Measurements from ENCODE around the gene CLSTN2. TPM values are rescaled to one million over a fixed set of nuclear protein-coding genes. Genes with fewer than 3 reads are reported as not detected.

The CLSTN2 gene
- total RNA-seq, 1 donor from 2014 or later, result 0.17 TPM

DNA sequence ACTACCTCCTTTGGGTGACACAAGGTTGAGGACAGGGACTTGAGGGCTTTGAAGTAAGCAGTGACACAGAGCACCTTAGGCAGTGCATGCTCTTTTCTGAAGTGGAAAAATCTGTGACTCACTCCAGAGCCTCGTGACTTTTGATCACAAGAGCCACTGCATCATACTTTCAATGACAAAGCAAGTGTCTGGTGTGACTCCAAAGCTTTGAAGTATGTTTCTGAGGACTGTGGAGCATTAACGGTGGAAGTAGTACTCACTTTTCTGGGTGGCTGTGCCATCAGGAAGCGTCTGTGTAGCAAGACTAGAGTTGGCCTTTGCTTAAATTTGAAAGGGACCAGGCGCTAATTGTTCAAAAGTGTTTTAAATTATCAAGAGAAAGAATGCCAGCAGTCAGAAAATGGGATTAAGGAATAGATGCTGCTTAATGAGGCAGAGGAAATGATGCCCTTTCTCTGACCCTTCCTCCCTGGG lies 532.2 kb downstream of the CLSTN2 start:
- DNase-seq, result no peak

DNA sequence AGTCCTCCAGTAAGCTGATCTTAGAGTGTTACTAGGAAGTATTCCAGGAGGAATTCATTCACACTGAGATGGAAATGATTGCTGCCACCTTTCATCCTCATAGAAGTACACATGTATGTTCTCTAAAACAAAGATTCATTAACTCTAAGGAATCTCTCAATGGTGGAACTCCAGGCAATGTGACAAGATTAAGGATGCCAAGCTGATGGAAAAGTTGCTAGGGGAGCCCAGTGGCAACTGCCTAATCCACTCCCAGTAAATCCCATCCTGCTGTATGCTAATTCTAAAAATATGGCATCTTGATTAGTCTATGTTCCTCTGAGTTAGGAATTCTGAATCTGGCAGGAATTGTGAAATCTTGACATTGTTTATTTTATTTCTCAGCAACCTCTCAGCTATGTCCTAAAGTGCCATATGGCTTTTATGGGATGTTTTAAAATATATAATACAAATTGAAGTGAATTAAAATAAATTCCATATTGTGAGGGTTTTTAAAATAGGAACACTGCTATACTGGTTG lies 532.9 kb downstream of the CLSTN2 start:
- DNase-seq, result no peak

DNA sequence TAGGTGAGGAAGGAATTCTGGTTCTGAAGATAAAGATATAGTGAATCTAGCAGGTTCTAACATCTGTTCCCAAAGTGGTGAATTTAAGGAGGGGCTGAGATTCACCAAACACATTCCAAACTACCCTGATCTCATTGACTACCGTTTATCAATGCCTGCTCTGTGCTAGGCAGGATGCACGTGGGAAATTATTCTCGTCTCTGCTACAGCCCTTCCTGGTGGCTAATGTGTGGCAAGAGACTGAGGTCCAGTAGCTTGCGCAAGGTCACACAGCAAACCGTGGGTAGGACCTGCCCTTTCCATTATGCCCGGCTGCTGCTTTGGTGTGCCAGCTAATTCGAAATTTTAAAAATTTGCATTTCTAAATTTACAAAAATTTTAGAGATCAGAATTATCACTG lies 533.4 kb downstream of the CLSTN2 start:
- no peak for DNase-seq

DNA sequence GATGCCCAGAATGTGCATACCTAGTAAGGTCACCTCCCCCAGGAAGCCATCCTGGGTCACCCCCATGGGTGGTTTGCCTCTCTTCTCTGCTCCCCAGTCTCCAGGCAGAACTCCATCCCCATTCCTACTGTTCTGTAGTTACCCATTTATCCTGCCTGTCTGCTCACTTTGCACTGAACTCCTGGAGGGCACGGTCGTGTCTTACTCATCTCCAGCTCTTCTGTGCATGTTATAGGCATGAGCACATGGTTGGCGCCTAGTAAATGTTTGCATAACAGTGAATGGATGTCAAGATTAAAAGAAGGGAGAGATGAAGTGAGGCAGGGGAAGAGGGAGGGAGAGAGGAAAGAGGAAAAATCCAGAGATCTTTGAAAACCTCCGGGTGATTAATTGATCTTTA lies 534.5 kb downstream of the CLSTN2 start:
- DNase-seq, result no peak

DNA sequence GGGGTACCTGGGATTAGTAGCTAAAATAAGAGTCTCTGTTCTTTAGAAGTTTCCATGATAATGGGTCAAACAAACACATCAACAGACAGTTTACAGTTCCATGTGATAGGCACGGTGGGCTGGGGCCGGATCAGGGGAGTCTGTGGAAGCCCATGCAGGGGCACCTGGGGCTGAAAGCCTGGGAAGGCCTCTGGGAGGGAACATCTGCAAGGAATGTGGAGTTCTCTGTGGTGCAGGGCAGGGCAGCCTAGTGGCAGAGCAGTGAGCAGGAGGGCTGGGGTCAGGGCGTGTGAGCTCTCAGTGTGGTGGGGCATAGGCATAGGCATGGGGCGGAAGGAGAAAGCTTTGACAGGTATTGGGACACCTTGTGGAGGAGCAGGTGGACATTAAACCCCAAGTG lies 535.2 kb downstream of the CLSTN2 start:
- no peak for DNase-seq

DNA sequence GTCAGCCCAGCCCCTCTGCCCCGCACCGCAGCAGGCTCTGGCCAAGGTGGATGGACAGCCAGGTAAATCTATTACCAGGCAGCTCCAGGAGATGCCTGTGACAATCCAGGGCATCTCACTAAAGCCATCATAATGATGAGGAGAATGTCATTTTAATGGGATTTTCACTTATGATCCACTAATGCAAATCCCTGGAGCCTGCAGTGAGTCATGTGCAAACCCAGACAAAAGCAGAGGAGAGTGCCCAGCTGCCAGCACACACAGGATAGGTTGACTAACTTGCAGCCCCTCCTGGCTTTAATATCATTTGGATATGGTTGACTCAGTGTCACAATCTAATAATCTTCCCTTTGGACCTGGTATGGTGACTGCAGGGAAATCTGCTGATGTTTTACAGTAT lies 536.0 kb downstream of the CLSTN2 start:
- no peak for DNase-seq

DNA sequence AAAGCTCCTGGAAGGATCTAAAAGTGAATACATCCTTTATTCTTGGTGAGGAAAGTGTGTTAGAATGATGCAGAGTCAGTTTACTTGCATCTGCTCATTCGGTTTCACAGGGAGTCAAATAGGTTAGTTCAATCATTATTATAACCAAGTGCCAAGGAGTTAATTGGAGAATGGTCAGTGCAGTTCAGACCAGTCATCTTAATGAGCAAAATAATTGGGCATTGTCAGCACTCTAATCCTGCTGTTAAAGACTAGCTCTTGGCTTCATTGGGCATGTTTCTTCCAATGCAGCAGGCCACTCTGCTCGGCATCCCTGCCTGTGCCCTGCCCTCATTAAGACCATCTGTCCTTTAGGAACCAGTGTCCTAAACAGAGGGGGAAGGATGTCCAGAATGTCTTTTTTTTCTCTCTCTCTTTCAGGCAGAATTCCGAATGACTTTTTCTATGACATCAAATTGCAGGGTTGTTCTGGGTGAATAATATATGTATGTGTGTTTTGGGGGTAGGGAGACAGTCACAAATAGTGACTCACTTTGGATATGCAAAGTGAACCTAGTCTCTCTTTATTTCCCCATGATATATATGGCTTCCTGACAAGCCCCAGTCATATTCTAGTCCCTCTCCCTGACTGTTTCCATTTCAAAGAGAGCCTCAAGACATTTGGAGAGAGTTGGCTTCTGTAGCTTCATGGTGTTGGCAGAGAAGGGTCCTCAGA lies 537.5 kb downstream of the CLSTN2 start:
- DNase-seq, result no peak

DNA sequence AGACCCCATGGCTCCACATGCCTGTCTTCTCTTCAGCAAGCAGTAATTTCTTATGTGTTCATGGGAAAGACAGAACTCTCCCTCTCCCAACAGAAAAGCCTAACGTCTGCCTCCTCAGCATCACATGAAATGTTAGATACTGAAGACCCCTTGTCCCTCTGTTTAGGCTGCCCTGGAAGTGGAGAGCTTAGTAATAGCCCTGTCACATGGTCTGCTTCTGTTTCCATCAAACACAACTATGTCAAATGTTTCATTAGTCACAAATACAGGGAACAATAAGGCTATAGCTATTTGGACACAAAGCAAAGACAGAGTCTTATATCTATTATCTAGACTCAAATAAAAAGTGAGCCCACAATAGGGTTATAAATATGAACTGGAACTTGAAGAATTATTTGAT lies 552.6 kb downstream of the CLSTN2 start:
- DNase-seq, result no peak

DNA sequence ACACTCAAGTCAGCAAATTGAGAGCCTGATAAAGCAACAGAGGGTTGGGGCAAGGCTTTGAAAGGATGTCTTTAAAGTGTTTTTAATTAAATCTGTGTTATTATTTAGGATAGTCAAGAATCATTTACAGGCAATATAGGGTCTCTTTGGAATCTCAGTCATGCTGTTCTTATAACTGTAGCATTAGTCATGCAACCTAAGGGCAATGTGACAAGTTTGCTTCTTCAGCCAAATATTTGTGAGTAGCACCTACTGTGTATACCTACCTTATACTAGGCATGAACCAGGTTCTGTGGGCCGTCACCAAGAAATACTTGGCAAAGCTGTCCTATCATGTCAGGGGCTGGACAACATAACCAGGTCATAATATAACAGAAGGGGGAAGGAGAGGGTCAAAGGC lies 558.3 kb downstream of the CLSTN2 start:
- DNase-seq, result no peak

DNA sequence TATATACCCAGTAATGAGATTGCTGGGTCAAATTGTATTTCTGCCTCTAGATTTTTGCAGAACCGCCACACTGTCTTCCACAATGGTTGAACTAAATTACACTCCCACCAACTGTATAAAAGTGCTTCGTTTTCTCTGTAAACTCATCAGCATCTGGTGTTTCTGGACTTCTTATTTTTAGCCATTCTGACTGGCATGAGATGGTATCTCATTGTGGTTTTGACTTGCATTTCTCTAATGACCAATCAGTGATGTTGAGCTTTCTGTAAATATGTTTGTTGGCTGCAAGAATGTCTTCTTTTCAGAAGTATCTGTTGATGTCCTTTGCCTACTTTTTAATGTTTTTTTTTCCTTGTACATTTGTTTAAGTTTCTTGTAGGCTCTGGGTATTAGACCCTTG lies 560.0 kb downstream of the CLSTN2 start:
- no peak for DNase-seq

DNA sequence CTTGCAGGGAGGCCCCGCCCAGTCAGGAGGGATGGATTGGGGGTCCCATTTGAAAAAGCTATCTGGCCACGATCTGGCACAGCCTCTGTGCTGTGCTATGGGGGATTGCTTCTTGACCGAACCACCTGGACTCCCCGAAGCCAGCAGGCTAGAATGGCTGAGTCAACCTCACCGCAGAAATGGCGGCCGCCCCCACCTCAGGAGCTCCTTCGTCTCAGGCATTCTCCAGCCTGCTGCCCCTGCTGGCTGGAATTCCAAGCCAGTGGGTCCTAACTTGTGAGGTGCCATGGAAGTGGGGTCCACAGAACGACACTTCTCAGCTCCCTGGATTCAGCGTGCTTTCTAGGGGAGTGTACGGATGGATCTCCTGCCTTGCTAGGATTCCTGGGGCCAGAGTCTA lies 562.3 kb downstream of the CLSTN2 start:
- no peak for DNase-seq

DNA sequence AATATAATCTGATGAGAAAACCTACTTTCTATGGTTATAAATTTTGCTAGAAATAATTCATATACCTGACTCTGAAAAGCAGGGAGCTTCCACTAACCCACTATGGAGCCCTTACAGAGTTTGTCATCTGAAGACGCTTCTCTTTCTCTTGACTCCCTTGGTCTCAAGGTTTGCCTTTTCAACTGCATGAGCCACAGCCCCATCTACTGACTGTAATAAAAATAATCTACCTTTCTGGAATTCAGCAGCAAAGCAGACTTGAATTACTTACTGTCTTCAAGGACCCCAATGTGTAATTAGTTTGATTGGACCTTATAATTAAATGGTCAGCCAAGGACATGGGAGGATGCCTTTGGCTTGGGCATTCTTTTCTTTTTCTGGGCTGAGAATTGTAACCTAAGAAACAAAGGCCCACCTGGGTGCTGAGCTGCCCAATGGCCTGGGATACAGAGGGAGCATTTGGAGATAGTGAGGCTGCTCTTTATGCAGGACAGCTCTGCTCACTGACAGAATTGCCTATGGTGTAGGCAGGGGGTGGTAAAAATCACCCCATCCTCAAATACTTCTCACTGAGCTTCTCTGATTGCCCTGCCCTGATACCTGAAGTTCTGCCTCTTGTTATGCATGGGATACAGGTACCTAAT lies 564.3 kb downstream of the CLSTN2 start:
- DNase-seq, result peak; percentile 6

DNA sequence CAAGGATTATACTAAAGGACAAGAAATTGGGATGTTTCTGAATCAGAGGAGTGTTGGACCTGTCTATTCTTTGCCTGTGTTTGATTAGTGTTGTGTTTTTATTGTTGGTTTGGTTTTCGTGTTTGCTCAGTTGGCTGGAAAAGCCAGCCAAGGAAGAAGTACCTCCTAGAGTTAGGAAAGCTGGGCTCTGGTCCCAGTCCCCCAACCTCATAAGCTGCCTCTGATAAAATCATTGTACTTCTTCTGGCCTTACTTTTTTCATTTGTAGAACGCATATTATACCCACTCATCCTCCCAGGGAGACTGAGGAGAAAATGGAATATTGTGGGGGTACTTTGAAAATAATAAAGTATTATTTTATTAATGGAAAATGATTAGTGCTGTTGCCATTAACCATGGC lies 565.5 kb downstream of the CLSTN2 start:
- no peak for DNase-seq

DNA sequence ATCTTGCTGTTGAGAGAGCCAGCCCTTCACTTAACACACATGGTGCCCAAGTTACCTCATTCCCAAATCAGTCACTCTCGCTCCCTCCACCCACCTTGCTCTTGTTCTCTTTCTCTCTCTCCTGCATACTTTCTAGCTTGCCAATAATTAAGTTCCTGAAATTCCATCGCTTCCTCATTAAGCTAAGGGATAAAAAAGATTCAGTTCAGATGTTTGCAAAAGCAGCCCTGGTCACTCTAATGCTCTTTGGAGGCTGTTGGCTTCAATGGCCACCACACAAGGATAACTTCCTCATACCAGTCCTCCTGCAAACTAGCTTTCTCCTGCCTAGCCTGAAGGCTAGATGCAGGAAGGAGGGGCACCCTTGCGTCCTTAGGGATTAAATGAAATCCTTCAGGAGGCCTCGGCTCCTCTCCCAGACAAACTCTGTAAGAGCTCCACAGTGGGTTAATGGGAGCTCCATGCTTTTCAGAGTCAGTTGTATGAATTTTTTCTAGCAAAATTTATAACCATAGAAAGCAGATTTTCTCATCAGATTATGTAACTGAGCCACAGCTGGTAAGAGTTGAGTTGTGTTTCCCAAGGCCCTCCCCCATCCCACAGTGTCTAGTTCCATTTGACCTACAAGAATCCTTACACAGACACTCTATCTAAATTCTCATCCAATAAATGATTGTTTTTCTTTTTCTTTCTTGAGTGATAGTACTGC lies 566.2 kb downstream of the CLSTN2 start:
- no peak for DNase-seq

DNA sequence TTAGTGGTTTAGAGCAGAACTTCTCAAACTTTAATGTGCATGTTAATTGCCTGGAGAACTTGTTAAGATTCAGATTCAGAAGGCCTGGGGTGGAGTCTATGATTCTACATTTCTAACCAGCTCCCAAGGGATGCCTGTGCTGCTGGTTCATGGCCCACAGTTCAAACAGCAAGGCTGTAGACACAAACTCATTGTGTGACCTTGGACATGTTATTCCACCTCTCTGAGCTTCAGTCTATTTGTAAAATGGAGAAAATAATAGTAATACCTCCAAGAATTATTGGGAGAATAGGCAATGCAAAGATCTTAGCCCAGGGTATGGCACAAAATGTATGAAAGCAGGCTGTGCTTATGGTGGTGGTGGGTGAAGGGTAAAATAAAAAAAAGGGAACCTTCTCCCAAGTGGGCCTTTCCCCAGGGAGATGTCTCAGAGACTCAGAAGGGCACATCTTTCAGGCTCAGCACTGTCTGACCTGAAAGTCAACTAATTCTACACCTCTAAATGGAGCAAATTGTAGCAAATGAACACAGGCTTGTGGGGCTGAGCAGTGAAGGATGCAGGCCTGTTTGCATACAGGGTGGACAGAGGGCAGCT lies 566.9 kb downstream of the CLSTN2 start:
- no peak for DNase-seq

DNA sequence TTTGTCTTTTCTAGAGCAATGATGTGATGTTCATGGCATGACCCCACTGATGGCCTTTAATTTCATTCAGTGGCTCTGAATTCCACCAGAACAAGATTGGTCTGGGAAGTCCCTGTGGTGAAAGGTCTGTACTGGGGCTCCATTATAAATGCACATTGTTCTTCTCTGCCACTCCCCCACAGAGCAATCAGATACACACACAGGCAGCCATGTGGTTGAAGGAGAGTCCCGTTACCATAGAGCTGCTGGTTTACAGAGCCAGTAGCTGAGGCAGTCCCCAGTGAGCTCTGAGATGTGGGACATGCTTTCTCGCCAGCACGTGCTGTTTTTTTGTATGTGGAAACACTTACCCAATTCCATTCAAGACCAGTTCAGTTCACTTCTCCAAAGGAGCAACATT lies 570.2 kb downstream of the CLSTN2 start:
- DNase-seq, result no peak

DNA sequence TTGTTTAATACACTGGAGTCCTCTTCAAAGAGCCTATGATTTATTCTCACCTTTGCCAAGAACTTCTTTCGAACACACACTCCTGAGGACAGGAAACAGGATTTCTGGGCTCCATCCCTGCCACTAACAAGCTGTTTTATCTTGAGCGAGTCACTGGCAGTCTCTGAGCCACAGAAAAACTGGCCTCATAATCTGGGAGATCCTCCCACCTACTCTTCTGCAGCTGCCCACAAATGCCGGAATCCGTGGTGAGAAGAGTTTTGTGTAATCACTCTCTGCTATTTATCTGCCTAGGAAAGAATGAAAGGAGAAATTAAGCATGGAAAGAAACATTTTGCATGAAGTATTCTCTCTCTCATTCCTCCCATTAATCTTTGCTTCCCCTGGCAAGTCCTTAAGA lies 570.9 kb downstream of the CLSTN2 start:
- no peak for DNase-seq

DNA sequence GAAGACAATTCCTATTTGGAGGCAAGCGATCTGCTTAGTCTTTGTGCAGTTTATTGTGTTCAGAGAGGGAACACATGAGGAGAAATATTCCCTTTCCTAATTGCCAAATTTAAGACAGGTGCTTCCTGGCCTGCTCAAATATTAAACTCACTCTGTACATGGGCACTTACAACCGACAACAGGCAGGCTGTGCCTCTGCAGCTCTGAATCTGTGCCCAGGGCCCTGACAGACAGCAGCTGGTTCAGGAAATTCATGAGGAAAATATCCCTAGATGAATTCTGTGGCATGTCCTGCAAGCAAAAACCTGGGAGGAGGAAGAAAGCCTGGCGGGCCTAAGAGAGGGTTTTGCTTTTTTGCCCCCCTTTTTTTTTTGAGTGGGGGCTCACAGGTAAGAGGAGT lies 573.6 kb downstream of the CLSTN2 start:
- no peak for DNase-seq

DNA sequence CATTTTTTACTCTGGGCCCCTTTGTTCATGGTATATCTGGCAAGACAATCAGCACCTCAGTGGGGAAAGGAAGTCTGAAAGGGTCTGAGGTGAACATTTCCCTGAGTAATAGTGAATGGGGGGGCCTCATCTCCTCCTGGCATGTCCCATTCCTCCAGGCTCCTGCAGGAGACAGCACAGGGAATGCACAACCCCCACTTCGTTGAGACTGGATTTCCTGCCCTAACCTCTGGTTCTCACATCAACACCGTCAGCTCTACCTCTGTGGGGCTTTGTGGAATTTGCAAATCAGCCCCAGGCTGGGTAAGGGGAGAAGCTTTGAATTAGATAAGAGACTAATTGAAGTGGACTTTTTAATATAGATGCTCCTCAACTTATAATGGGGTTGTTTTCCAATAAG lies 574.5 kb downstream of the CLSTN2 start:
- no peak for DNase-seq

DNA sequence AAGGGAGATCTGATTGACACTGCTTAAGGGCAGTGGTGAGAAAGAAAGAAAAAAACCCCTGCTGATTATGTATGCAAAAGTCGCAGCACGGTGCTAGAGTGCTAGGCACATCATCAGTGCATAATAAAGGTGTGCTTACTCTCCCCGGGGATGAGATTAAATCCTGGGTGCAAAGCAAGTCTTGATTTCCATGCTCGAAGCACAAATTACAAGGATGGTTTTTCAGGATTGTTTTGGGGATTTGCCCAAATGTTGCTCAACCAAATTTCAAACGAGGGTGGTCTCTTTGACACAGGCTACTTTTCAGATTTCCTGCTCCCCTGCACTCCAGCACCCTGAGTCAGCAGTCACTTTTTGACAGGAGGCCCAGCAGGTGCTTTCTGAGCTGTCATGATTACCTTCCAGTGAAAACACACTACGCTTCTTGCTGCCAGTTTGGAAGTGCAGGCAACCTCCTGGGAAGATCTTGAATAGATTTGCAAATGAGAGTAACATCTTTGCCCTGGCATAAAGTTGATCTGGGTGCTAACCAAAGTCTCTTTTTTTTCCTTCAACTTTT lies 575.4 kb downstream of the CLSTN2 start:
- DNase-seq, result no peak

DNA sequence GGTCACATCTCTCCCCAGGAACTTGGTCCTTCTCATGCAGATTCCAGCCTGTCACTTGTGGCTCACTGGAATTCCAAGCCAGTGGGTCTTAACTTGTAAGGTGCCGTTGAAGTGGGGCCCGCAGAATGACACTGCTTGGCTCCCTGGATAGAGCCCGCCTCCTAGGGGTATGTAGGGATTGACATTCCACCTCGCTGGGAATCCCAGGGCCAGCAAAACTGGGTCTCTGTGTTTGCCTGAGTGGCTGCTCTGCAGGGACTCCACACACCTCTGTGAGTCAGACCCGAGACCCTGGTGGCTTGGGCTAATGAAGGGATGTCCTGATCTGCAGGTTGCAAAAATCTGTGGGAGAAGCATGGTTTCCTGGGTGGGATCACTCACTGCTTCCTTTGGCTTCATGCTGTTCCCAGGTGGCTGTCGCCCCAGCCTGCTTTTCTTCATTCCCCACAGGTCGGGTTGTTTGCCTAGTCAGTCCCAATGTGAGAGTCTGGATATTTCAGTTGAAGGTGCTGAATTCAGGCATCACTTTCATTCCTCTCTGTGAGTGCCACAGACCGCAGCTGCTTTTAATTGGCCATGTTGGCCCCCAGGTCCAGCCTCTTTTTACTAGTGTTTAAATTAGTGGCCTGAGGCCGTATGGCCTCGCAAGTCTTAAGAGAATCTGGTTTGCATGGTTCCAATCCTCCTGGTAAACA lies 586.9 kb downstream of the CLSTN2 start:
- no peak for DNase-seq

DNA sequence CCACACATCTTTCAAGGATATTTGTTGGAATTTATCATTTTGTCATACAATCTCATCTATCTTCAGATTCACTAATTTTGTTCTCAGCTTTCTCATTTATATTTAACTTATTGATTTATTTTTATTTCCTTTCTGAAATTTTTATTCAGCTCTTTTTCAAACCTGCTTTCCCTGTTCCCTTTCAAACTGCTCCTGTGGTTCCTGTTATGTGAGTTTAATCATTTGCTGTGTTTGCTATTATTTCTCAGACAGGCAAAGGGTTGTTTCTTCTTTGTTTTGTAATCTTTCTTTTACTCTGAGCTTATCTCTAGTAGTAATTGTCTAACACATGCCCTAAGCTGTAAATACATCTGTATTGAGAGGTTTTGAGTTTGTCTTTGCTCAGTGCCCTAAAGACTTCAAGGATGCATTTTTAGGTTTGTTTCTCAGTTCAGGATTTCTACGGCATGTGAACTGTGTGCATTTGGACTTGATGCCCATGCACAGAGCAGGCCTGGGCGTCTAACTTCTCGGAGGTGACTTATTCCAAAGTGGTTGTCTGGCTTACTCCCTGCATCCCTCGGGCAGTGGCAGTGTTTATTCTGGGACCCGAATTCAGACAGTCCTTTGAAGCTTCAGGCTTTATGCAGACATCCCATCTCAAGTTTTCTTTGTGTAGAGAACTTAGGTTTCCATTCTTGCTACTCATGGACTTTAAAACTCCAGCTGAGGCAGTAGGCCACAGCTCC lies 587.8 kb downstream of the CLSTN2 start:
- DNase-seq, result no peak

Data from dermis blood vessel endothelial cell (primary cell).